ENCODE results near the gene TMED10.
"Not testable (repeated sequence)": the region's sequence is repeated elsewhere in the genome, so short reads cannot be mapped to it uniquely, and the experiment has no call there.

The TMED10 gene

GRCh38 chr14:75156111-75156510 is 20.3 kb downstream of the TMED10 start:
- DNase-seq, result no peak

- DNase-seq, result no peak
These were observed 21.2 kb downstream of the TMED10 start for GRCh38 chr14:75155169-75155568.

- DNase-seq, result no peak
These were observed 23.1 kb downstream of the TMED10 start for GRCh38 chr14:75153295-75153694.

- DNase-seq, result no peak
These were observed 24.6 kb downstream of the TMED10 start for GRCh38 chr14:75151851-75152250.

GRCh38 chr14:75150637-75151036 is 25.8 kb downstream of the TMED10 start:
- DNase-seq, result not testable (repeated sequence)

GRCh38 chr14:75150150-75150549 is 26.3 kb downstream of the TMED10 start:
- DNase-seq, result no peak

- no peak for DNase-seq
These were observed 28.9 kb downstream of the TMED10 start for GRCh38 chr14:75147423-75148071.

- no peak for DNase-seq
These were observed 31.5 kb downstream of the TMED10 start for GRCh38 chr14:75144944-75145343.

GRCh38 chr14:75143761-75144527 is 32.5 kb downstream of the TMED10 start:
- no peak for DNase-seq

GRCh38 chr14:75142494-75142893 is 33.9 kb downstream of the TMED10 start:
- no peak for DNase-seq

GRCh38 chr14:75141967-75142366 is 34.4 kb downstream of the TMED10 start:
- DNase-seq, result no peak

GRCh38 chr14:75141062-75141461 is 35.4 kb downstream of the TMED10 start:
- no peak for DNase-seq

GRCh38 chr14:75140620-75141019 is 35.8 kb downstream of the TMED10 start:
- no peak for DNase-seq

GRCh38 chr14:75139185-75139584 is 37.2 kb downstream of the TMED10 start:
- no peak for DNase-seq

GRCh38 chr14:75138492-75138891 is 37.9 kb downstream of the TMED10 start:
- no peak for DNase-seq

GRCh38 chr14:75134644-75135043 is 41.8 kb downstream of the TMED10 start:
- DNase-seq, result no peak

GRCh38 chr14:75133597-75133996 is 42.8 kb downstream of the TMED10 start:
- no peak for DNase-seq

GRCh38 chr14:75132382-75133086 is 43.9 kb downstream of the TMED10 start:
- no peak for DNase-seq

- DNase-seq, result no peak
These were observed 47.8 kb downstream of the TMED10 start for GRCh38 chr14:75128596-75128990.

GRCh38 chr14:75127903-75128595 is 48.4 kb downstream of the TMED10 start:
- no peak for DNase-seq

GRCh38 chr14:75127474-75127820 is 49.0 kb downstream of the TMED10 start:
- DNase-seq, result not testable (repeated sequence)

- peak; percentile 92 to 94 for DNase-seq
These were observed 49.5 kb downstream of the TMED10 start, which contains the start of gene NEK9 for GRCh38 chr14:75126679-75127473. Gene NEK9, minus strand, starts transcription at chr14:75127048. Its CDS starts 127 bp downstream, at chr14:75126921.

All from activated T-cell treated with anti-CD3 and anti-CD28 coated beads, Interleukin-2, amount 50 U/mL, for 48 hours (primary cell).